HG03432 (cell line): Measurements from ENCODE around the gene HOXA5.

Experiments used
- ATAC-seq: cut with Tn5 transposase; IDR thresholded peaks from one replicate; pipeline ENCODE4 v1.9.1; 2021; ENCODE audit warnings: mild to moderate bottlenecking, moderate library complexity; ENCODE audit not compliant: unreplicated experiment

The HOXA5 gene

DNA sequence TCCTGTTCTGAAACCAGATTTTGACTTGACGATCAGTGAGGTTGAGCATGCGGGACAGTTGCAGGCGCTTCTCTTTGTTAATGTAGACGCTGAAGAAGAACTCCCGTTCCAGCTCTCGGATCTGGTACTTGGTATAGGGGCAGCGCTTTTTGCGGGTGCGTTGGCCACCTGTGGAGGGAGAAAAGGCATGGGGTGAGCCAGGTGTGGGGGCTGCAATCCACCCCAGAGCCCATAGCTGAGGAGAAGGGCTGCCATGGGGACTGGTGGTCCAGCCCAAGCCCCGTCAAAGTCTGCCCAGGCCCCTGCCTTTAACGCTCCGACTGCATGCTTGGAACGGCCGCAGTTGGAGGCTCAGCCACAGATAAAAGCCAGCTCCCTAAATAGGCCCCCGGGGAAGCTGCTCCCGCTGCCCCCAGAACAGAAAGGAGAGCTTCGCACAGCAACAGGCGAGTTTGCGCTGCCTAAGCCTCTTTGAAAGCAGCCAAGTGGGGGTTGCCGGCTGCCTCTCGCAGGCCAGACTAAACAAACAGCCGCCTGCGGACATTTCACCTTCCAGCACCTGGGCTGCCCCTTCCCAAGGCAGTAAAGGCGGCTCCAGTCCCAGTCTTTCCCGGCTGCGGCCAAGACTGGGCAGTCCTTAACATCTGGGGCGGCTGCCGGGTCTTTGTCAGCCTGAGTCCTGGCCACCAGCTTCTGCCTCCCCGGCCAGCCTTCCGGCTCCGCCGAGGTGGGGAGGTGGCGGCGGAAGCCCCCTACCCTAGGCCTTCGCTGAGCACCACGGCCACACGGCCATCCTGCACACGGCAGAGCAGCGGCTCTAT is 39.6 kb upstream of the HOXA5 start:
- ATAC-seq: no peak

GRCh38 chr7:27182285-27182841 is 38.9 kb upstream of the HOXA5 start:
- ATAC-seq: no peak

- no peak for ATAC-seq
These were observed 38.4 kb upstream of the HOXA5 start for GRCh38 chr7:27181795-27182275.

- no peak for ATAC-seq
These were observed 37.2 kb upstream of the HOXA5 start for GRCh38 chr7:27180431-27181420.

DNA sequence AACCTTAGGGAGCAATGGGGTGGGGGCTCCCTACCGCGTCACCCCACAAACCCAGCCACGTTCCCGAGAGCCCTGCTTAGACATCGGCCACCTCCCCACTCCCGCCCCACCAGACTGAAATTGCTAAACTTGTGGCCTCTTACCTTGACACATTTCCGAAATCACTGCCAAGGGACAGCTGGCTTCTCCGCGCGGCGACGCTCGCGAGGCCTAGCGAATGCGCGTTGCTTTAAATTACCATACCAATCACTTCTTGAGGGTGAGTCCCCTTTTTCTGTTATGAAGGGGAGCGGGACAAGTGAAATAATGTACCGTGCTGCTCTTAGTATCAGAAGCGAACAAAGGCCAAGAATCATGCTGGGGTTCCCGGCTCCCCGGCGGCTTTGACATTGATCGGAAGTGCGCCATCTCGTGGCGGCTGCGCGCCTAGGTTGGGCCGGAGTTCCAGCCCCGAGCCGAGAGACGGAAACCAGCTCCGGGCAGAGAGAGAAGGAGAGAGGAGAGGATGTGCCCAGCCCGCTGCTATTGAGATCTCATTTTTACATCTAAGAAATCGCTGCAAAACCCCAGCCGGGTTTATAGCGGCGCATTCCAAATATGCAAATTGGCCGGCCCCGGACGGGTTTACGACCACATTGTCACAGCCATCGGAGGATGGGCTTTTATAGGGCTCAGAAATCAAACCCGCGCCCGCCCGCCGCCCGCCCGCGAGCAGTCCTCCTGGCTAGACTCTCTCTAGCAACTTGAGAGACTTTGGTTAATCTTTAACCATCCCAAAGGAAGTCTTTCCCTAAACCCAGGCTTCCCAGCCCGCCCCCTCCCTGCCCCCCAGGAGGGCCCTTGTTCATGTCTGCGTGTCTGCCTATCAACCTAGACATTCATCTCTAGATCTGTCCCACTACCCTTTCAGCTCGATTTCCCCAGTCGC is 36.3 kb upstream of the HOXA5 start:
- peak; percentile 67 for ATAC-seq

GRCh38 chr7:27179030-27179429 is 35.5 kb upstream of the HOXA5 start:
- no peak for ATAC-seq

DNA sequence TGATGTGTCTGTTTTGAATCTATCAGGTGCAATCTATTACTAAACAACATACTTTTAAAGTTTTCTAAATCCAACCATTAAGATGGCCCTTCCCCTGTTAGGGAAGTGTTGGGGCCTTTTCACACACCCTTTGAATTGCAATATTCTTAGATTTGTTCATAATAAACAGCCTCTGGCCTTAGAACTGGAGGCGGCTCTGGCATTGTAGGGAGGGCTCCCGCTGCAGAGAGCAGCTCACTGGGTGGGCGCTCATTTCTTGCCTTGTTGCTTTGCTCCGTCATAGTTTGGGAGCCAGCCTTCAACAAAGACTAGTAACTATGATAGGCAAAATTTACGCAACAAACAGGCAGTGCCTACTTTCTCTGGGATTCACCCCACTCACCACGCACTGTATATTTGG is 34.9 kb upstream of the HOXA5 start:
- no peak for ATAC-seq

DNA sequence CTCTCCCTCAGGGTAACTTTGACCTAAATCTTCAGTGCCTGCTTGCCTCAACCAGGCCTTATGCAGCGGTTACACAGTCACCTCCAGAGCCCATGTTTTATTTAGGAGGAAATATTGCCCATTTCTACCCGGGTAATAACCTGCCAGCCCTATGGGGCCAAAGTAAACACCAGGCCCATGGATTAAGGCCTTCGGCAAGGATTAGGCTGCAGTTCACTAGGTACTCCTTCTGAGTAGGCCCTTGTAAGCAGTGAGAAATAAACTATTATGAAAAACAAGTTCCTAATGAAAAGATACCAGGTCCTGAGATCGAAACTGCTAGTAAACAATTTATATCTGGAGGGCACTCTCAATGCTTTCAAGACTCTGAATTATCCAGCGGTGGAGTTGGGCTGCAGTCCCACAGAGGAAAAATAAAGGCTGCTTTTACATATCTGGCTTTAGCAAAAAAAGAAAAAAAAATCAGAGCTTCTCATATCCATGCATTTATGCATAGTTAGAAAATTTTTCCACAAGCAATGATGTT is 34.4 kb upstream of the HOXA5 start:
- no peak for ATAC-seq

DNA sequence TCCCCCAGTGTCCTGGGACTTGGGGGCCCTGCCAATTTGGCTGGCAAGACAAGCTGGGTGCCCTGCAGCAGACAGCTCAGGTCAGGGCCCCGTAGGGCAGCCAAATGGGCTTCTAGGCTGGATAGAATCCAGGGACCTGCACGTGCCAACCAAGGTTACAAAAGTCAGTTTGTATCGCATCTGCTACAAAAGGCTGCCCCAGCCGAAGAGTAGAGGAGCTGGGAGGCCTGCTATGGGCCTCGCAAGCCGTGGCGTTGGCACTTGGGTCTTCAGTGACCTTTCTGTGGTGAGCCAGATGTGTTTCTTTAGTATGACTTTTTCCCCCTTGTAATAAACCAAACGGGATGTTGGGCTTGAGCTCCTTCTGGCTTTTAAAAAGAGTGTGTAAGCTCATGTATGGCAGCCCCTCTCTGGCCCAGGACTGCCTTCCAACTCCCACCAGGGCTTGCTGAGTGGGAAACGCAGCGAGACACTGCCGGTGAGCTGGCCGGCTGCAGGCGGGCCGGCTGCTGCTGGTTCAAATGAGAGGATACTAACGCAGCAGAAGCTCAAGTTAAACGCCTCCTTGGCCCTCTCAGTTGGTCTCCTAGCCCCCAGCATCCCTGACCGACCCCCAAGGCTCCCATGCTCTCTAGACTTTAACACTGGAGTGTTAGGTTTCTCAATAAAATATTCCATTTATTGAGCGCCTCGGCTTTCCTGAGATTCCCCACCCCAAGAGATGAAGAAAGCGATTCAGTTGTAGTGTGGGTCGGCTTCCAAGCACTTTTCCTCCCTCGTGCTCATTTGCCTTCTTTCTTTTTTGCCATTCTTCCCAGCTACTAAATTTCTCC is 33.7 kb upstream of the HOXA5 start:
- ATAC-seq: no peak

- ATAC-seq: no peak
These were observed 33.0 kb upstream of the HOXA5 start for GRCh38 chr7:27176524-27176845.

GRCh38 chr7:27175626-27176523 is 32.4 kb upstream of the HOXA5 start:
- no peak for ATAC-seq

DNA sequence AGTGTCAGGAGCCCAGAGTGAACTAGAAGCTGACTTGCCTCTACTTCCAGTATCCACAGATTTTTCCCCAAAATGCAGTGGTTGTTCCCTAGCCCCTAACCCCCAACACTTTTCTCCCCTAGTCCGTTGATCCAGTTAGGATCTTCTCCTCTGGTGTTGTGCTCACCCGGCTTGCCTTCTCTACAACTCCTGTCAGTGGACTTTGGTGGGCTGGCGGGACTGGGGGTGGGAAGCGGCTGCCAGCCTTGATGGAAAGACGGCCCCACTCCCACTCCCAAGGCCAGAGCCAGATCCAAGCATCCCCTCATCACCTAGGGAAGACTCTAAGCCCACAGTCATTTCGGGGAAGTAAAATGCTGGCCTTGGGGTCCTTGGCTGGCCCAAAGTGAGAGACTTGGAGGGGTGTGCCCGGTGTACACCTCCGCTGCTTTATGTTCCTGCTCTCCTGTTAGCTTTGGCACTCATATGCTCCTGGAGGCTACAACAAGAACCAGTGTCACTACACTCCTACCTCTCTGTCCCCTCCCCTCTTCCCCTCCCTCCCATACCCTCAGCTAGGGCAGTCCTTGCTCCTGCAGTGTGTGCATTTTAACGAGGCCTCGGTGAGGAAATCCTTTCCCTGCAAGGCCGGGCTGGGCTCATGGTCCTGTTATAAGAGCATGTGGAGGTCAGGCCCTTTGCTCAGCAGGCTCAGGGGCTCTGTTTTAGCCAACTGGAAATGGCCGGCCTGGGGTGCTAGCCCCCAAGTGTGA is 31.6 kb upstream of the HOXA5 start:
- no peak for ATAC-seq

DNA sequence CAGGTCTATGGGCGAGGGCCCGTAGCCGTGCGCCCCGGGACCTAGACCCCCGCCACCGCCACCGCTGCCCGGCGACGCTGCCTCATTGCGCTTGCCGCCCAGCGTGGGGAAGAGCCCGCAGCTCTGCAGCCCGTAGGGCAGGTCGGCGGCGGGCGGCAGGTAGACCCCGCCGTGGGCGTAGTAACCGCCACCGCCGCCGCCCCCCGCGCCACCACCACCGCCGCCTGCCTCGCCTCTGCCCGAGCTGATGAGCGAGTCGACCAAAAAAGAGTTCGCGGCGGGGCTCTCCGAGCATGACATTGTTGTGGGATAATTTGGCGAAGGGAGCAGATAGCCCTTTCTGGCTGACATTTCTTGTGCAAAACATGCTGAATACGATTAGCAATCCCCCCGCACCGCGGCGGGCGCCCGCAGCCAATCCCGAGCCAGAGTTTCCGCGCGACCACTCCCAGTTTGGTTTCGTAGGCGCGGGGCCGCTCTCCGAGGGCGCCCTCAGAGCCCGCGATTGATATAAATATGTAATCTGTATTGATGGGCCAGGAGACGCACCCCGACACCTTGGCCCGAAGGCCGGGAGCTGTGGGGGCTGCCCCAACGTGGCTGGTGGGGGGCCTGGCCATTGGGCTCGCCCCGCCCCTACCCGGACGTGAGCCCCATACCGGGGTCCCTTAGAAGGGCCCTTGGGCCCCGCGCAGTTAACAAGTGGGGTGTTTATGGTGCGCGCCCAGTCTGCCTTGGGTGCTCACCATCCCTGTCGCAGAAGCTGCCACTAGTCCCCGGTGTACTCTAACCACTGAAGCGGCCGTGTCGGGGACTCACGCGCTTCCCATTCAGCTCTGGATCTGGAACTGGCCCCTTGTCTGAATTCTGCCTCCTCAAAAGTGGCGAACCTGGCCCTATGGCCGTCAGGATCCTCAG is 30.7 kb upstream of the HOXA5 start, which contains the start of gene HOXA10:
Gene HOXA10, minus strand, starts transcription at position 365 of the 918 bp plus-strand sequence. Its CDS starts 14 bp downstream, at position 351.
- no peak for ATAC-seq

DNA sequence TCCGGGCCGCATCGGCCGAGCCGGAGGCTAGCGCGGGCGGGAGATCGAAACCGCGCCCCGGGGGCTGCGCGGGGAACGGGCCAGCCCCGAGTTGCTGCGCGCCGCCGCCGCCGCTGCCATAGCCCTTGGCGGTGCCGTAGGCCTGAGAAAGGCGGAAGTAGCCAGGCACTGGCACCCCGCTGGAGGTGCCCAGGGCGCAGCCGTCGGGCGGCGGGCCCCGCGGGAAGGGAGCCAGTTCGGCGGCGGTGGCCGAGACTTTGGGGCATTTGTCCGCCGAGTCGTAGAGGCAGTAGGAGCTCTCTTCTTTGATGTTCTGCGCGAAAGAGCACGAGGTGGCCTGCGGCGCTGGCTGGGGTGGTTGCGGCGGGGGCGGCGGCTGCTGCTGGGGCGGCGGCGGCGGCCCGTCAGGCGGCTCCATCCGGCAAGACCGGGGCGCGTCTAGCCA is 30.1 kb upstream of the HOXA5 start:
- ATAC-seq: peak; percentile 50

- peak; percentile 31 for ATAC-seq
These were observed 29.5 kb upstream of the HOXA5 start for GRCh38 chr7:27172823-27173510.

DNA sequence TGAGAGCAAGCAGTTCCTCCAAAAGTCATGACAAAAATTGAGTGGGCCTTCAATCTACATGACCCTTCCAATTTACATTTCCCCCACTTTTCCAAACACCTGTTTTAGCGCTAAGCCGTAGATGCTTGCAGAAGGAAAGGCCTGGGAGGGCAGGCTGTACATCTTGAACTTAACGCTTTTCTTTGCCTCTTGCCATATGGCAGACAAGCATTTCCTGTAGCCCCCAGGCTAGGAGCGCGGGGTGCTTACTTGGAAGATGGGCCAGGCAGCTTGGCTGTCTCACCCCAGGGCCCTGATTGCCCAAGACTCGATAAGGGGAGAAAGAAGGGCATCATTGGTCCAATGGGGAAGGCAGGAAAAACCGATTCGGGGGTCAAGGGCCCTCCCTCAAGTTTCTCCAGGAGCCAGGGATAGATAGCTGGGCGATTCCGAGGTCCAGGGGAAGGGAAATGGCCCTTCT is 28.9 kb upstream of the HOXA5 start:
- ATAC-seq: no peak
